HUDEP-2 (cell line): ENCODE data around the gene SF3A2.

Experiments used
- DNase-seq, 76 experiments: peaks; one replicate each; lab custom pipeline; 2025; ENCODE audit not compliant: unreplicated experiment in 76 of 76; lab: John Stamatoyannopoulos, UW

The SF3A2 gene

GRCh38 chr19:2226051-2226839, 10.4 kb upstream of the SF3A2 start:
- DNase-seq, result no peak

GRCh38 chr19:2226840-2227360, 9.7 kb upstream of the SF3A2 start:
- no peak for DNase-seq

GRCh38 chr19:2227415-2228156, 9.0 kb upstream of the SF3A2 start:
- DNase-seq, result no peak

GRCh38 chr19:2228157-2229030, 8.2 kb upstream of the SF3A2 start:
- no peak for DNase-seq

DNA sequence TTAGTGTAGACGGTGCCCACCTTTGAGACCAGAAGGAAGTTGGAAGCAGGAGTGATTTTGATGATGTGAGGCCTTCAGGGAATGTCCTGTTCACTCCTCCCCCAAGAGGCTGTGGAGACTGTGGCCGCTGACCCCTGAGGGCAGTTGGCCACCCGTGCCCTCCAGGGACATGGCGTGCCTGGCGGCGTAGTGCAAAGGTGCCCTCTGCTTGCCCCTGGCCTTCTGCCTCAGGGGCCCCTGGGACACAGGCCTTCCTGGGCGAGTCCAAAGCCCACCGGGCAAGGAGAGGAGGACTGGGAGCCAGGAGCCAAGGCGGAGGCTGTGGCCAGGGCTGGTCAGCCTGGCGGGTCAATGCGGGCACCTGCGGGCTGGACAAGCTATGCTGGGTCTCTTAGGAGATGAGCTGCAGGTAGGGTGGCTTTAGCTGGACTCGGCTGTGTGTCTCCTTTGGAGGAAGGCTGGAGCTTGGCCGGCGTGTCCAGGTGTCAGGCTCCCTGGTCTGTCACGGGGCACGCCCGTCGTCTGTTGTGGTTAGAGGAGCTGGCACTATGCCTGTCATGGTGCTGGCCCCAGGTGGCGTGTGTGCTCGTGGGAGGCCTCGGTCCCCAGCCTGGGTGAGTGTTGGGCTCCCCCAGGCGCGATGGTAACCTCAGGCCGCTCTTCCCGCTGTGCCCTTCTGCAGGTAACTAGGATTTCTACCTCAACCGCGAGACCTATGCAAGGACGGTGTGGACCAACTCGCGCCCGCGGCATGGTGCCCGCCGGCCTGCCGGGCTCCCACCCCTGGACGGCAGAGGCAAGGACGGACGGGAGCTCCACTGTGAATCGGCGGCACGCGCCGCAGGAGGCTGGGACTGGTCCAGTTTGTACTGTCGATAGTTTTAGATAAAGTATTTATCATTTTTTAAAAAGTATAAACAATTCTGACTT, 7.3 kb upstream of the SF3A2 start:
- no peak for DNase-seq

GRCh38 chr19:2230033-2230531, 6.5 kb upstream of the SF3A2 start:
- DNase-seq, result peak in 7 of 76 experiments; percentile 18 to 41 (median 29)

- DNase-seq, result no peak
Observed at GRCh38 chr19:2230807-2231533, 5.7 kb upstream of the SF3A2 start.

DNA sequence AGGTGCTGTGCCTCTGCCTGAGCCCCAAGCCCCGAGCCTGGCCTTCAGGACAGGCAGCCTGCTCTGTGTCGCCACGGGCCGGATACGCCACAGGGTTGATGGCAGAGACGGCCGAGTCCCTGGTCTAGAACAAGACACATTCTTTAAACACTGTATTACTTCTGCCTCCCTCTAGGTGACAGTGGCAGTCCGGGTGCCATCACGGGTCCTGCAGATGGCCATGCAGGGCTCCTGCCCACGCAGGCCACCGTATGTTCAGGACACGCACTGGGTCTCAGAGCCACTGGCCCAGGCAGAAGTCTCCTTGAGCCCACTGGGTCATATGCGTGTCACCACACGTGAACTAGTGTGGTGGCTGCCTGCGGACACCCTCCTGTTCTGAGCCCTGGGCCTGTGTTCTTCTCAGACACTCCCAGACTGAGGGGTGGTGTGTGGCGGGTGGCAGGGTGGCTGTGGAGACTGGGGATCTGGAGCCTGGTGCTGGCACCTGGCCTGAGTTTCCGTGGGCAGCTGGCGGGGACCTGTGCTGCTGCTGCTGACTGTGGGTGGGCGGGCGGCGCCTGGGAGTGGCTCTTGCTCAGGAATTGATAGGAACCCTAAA, 4.9 kb upstream of the SF3A2 start:
- peak in 48 of 76 experiments; percentile 19 to 69 (median 43) for DNase-seq

- peak in 1 of 76 experiments; percentile 25 for DNase-seq
Observed at GRCh38 chr19:2232286-2233151, 4.1 kb upstream of the SF3A2 start.

DNA sequence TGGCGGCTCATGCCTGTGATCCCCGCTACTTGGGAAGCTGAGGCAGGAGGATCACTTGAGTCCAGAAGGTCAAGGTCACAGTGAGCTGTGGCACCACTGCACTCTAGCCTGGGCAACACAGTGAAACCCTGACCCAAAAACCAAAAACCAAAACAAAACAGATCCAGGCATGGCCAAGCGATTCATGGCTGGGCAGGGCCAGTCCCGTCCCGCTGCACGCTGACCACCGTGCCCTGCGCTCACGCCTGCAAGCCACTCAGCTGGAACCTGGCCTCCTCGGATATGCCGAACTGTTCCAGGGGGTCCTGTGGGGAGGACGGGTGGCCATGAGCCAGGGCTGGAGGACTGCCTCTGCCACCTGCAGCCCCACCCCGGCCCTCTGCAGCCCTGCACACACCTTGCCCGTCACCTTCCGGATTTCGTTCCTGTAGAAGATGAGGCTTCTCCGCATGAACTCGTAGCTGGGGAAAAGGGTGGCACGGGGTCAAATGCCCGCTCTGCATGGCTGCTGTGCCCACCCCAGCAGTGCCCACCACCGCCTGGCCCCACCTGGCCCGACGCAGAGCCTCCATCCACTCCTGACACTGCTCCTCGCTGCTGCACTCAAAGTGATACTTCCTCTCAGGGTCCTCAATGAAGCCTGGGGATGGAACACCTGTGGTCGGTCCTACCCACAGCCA, 2.9 kb upstream of the SF3A2 start:
- no peak for DNase-seq

- DNase-seq, result no peak
Observed at GRCh38 chr19:2234996-2235380, 1.6 kb upstream of the SF3A2 start.

- peak in 9 of 76 experiments; percentile 20 to 50 (median 29) for DNase-seq
Observed at GRCh38 chr19:2235381-2236063, 1.1 kb upstream of the SF3A2 start.

DNA sequence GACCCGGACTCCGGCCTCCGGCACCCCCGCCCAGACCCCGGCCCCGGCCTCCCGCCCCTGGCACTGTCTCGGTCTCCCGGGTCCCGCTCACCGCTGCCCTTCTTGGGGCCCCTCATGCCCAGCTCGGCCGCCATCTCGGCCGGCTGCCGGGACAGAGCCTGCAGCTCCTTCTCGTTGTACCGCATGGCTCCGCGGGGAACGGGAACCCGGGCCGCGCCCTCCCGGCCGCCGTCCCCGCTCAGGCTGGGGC, 635 bp upstream of the SF3A2 start:
- DNase-seq, result no peak

- peak in 2 of 76 experiments; percentile 38 to 85 for DNase-seq
Observed at GRCh38 chr19:2237051-2237868, 636 bp downstream of the SF3A2 start.

DNA sequence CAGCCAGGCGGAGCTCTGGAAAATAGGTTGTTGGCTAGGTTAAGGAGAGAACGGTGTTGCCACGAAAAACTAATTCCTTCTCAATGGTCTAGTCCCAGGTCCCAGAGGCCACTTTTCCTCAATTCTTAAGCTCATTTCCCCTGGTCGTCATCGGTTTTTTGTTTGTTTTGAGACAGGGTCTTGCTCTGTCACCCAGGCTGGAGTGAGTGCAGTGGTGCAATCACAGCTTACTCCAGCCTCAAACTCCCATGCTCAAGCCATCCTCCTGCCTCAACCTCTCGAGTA, 1.2 kb downstream of the SF3A2 start:
- DNase-seq, result no peak

DNA sequence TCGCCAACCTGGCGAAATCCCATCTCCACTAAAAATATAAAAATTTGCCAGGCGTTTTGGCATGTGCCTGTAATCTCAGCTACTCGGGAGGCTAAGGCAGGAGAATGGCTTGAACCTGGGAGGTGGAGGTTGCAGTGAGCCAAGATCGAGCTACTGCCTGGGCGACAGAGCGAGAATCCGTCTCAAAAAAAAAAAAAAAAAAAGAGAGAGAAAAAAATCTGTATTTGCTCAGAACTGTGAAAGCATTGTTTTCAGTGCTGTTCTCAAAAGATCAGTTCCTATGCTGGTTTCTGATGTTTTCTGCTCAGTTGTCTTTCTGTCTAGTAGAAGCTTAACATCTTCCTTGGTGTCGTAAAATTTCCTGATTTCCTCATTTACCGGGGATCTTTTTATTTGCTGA, 2.5 kb downstream of the SF3A2 start:
- no peak for DNase-seq
